Measurements from ENCODE around the gene ITGB7. TPM values are rescaled to one million over a fixed set of nuclear protein-coding genes. Genes with fewer than 3 reads are reported as not detected.

The ITGB7 gene
- total and polyA plus RNA-seq, 10 of the 15 experiments (the other 5 are each of a cell fraction or from before 2014, with no cell fraction given), result 54.5 to 487 (median 252) TPM

GRCh38 chr12:53159195-53159839, 47.7 kb downstream of the ITGB7 start:
- FAIRE-seq, result peak; percentile 98
- 0 out of 2 replicates have a peak overlapping the region, but pooled peaks have one; percentile 2 for H3K4me2 ChIP-seq (ENCODE audit: control insufficient read depth, insufficient read depth)
- H3K79me2 ChIP-seq (ENCODE audit: control insufficient read depth, insufficient read depth, low read length), result no peaks in the 10 kb centered on the region
- no peak overlapping the region for H3K4me3 ChIP-seq
- no peaks in the 10 kb centered on the region; the same call in 1 of the 2 replicates for H3K4me1 ChIP-seq (ENCODE audit: control insufficient read depth, insufficient read depth, low read length)
- no peaks in the 10 kb centered on the region for H3K27me3 ChIP-seq (replicated peaks in 1 of 2; ENCODE audit: control insufficient read depth in 2 of 2, insufficient read depth in 2 of 2, low read length in 1 of 2)
- no TSS peak for BruUV-seq (replicated peaks)
- H3K9me3 ChIP-seq (replicated peaks; ENCODE audit: control insufficient read depth, insufficient read depth, low read length), result no peaks in the 10 kb centered on the region
- DNase-seq (ENCODE audit: low read depth, low spot score), result peak; percentile 72
- ChIA-PET SMC1A (ENCODE audit: uncharacterized antibody, unreplicated experiment) (interaction anchor here (0.6 to 5.5 kb wide), 37 partner anchors 17 to 262 kb away, joined by 3 to 62 read pairs (median 5); partner anchors contain the start of genes AAAS, CSAD, ESPL1 and ITGB7), POLR2A (interaction anchor here (1.1 to 3.4 kb wide), 6 partner anchors 20 to 108 kb away, joined by 3 to 26 read pairs (median 4); partner anchors contain the start of genes CSAD and ZNF740), CTCF (interaction anchor here (0.6 to 8.3 kb wide), 48 partner anchors 11 to 195 kb away, joined by 3 to 188 read pairs (median 5); partner anchors contain the start of genes AAAS, CSAD, ESPL1 and ITGB7), RAD21 (ENCODE audit: unreplicated experiment) (interaction anchor here (0.5 to 4.8 kb wide), 34 partner anchors 9 to 349 kb away, joined by 3 to 58 read pairs (median 6); partner anchors contain the start of genes AAAS, CSAD, ESPL1 and ITGB7)
- no peak overlapping the region for H3K27ac ChIP-seq (ENCODE audit: control insufficient read depth, insufficient read depth)
- H3K36me3 ChIP-seq (ENCODE audit: control insufficient read depth in 2 of 2, insufficient read depth in 2 of 2, low read length in 1 of 2), result no peaks in the 10 kb centered on the region
- in situ Hi-C loops (cut with MboI), result no loop called here
- peak; percentile 99 for ATAC-seq
- peak overlapping the region; percentile 69 for H2AFZ ChIP-seq (ENCODE audit: control insufficient read depth, low read depth, low read length)
- H4K20me1 ChIP-seq (ENCODE audit: control insufficient read depth, insufficient read depth), result no peaks in the 10 kb centered on the region
- H3K9ac ChIP-seq (ENCODE audit: control insufficient read depth, insufficient read depth, low read length), result no peak overlapping the region
- WGBS (ENCODE audit: insufficient coverage, insufficient replicate concordance, low lambda C conversion rate, missing lambda C conversion rate), result 4% methylated on average over 14 of the region's 14 CpGs
- intact Hi-C loops (cut with micrococcal nuclease; ENCODE audit: unreplicated experiment), result loop anchor here (1.0 to 5.0 kb wide), 7 partner anchors 21 to 186 kb away; partner anchors contain the start of genes AAAS, CSAD, ITGB7 and ZNF740
- TF ChIP-seq CEBPB (IDR thresholded peaks at IDR 0.05; ENCODE audit: borderline replicate concordance in 1 of 2, low read depth in 2 of 2, low read length in 2 of 2) (0 out of 4 replicates have a peak, but pooled peaks of 1 of the 2 experiments have one; percentile 22), RFX5 (IDR thresholded peaks at IDR 0.05; ENCODE audit: low read depth, low read length) (0 out of 2 replicates have a peak, but pooled peaks have one; percentile 13), RELA (IDR thresholded peaks at IDR 0.05; ENCODE audit: borderline replicate concordance, partially characterized antibody) (peak; percentile 73), YBX1 (IDR thresholded peaks at IDR 0.05) (no peak), SREBF2 (IDR thresholded peaks at IDR 0.05; ENCODE audit: low read length) (no peak), PKNOX1 (IDR thresholded peaks at IDR 0.05) (0 out of 2 replicates have a peak, but pooled peaks have one; percentile 8), TCF12 (IDR thresholded peaks at IDR 0.05; ENCODE audit: low read depth, low read length) (no peak), ATF7 (IDR thresholded peaks at IDR 0.05; ENCODE audit: low read depth) (peak; percentile 29; the same call in 1 of the 2 replicates), MXI1 (IDR thresholded peaks at IDR 0.05; ENCODE audit: low read depth, low read length) (peak; percentile 45; the same call in 1 of the 2 replicates), ZNF384 (IDR thresholded peaks at IDR 0.05; ENCODE audit: borderline replicate concordance, low read depth, low read length) (0 out of 2 replicates have a peak, but pooled peaks have one; percentile 16), MYC (IDR thresholded peaks at IDR 0.05; ENCODE audit: insufficient read depth, insufficient read length, insufficient replicate concordance, low read length, severe bottlenecking) (no peak), POLR2A (IDR thresholded peaks at IDR 0.05; ENCODE audit: low read depth, low read length) (no peak), IRF4 (IDR thresholded peaks at IDR 0.05; ENCODE audit: low read depth, low read length) (peak; percentile 70), ZBTB11 (CRISPR knock-in tag; IDR thresholded peaks at IDR 0.05) (no peak), SRF (IDR thresholded peaks at IDR 0.05; ENCODE audit: low read depth in 2 of 2, low read length in 2 of 2) (no peak), USF1 (IDR thresholded peaks at IDR 0.05; ENCODE audit: borderline replicate concordance, extremely low read length, insufficient read depth, low read depth, low read length) (no peak), NR2C2 (IDR thresholded peaks at IDR 0.05; ENCODE audit: borderline replicate concordance, control insufficient read depth, insufficient read length, low read depth) (no peak)

All from GM12878 (cell line).